ENCODE measurements around the gene FAIM2.

Gene FAIM2

GRCh38 chr12:49909826-49910225 is 6.1 kb upstream of the FAIM2 start:
- TF ChIP-seq GLIS3 (CRISPR knock-in tag; IDR thresholded peaks at IDR 0.05) (no peak), CSDC2 (CRISPR knock-in tag; IDR thresholded peaks at IDR 0.05) (no peak), TOX (CRISPR knock-in tag; IDR thresholded peaks at IDR 0.05; ENCODE audit: borderline replicate concordance) (no peak), CREB5 (CRISPR knock-in tag; IDR thresholded peaks at IDR 0.05; ENCODE audit: low read depth) (no peak), PPARA (CRISPR knock-in tag; IDR thresholded peaks at IDR 0.05; ENCODE audit: borderline replicate concordance) (no peak), TSHZ2 (CRISPR knock-in tag; IDR thresholded peaks at IDR 0.05) (no peak), SNAI2 (CRISPR knock-in tag; IDR thresholded peaks at IDR 0.05) (no peak), ZNF70 (CRISPR knock-in tag; IDR thresholded peaks at IDR 0.05) (no peak), ZFP30 (CRISPR knock-in tag; IDR thresholded peaks at IDR 0.05) (no peak), ZFP3 (CRISPR knock-in tag; IDR thresholded peaks at IDR 0.05) (no peak), ISL1 (CRISPR knock-in tag; IDR thresholded peaks at IDR 0.05) (no peak), ZNF565 (CRISPR knock-in tag; conservative IDR thresholded peaks at IDR 0.05; ENCODE audit: low read depth) (no peak), ZNF8 (CRISPR knock-in tag; IDR thresholded peaks at IDR 0.05) (no peak), RARB (CRISPR knock-in tag; IDR thresholded peaks at IDR 0.05) (no peak), ESRRG (CRISPR knock-in tag; IDR thresholded peaks at IDR 0.05) (no peak), PATZ1 (CRISPR knock-in tag; IDR thresholded peaks at IDR 0.05; ENCODE audit: borderline replicate concordance) (no peak), ARNTL (CRISPR knock-in tag; IDR thresholded peaks at IDR 0.05; ENCODE audit: borderline replicate concordance, low read depth) (no peak), ZC3H10 (CRISPR knock-in tag; IDR thresholded peaks at IDR 0.05) (no peak), BACH2 (CRISPR knock-in tag; IDR thresholded peaks at IDR 0.05; ENCODE audit: borderline replicate concordance) (no peak)
- ATAC-seq, result peak; percentile 50

GRCh38 chr12:49909356-49909755 is 5.7 kb upstream of the FAIM2 start:
- TF ChIP-seq TOX (CRISPR knock-in tag; IDR thresholded peaks at IDR 0.05; ENCODE audit: borderline replicate concordance), result no peak
- TF ChIP-seq ZNF70 (CRISPR knock-in tag; IDR thresholded peaks at IDR 0.05), result no peak
- TF ChIP-seq CSRNP3 (CRISPR knock-in tag; IDR thresholded peaks at IDR 0.05), result no peak
- TF ChIP-seq ARNTL (CRISPR knock-in tag; IDR thresholded peaks at IDR 0.05; ENCODE audit: borderline replicate concordance, low read depth), result no peak
- no peak for TF ChIP-seq POU6F1 (CRISPR knock-in tag; IDR thresholded peaks at IDR 0.05; ENCODE audit: borderline replicate concordance, low read depth)
- TF ChIP-seq RARB (CRISPR knock-in tag; IDR thresholded peaks at IDR 0.05), result no peak
- no peak for TF ChIP-seq CREB5 (CRISPR knock-in tag; IDR thresholded peaks at IDR 0.05; ENCODE audit: low read depth)
- no peak for TF ChIP-seq ISL1 (CRISPR knock-in tag; IDR thresholded peaks at IDR 0.05)
- TF ChIP-seq OSR1 (CRISPR knock-in tag; IDR thresholded peaks at IDR 0.05), result no peak
- TF ChIP-seq BACH2 (CRISPR knock-in tag; IDR thresholded peaks at IDR 0.05; ENCODE audit: borderline replicate concordance), result no peak
- no peak for TF ChIP-seq SNAI2 (CRISPR knock-in tag; IDR thresholded peaks at IDR 0.05)
- TF ChIP-seq GLIS3 (CRISPR knock-in tag; IDR thresholded peaks at IDR 0.05), result no peak
- no peak for TF ChIP-seq ZNF8 (CRISPR knock-in tag; IDR thresholded peaks at IDR 0.05)
- TF ChIP-seq ZFP3 (CRISPR knock-in tag; IDR thresholded peaks at IDR 0.05), result no peak
- no peak for TF ChIP-seq PPARA (CRISPR knock-in tag; IDR thresholded peaks at IDR 0.05; ENCODE audit: borderline replicate concordance)
- TF ChIP-seq PATZ1 (CRISPR knock-in tag; IDR thresholded peaks at IDR 0.05; ENCODE audit: borderline replicate concordance), result no peak
- TF ChIP-seq TCF4 (CRISPR knock-in tag; IDR thresholded peaks at IDR 0.05; ENCODE audit: borderline replicate concordance), result no peak
- TF ChIP-seq TSHZ2 (CRISPR knock-in tag; IDR thresholded peaks at IDR 0.05), result no peak

More at GRCh38 chr12:49909356-49909755, 5.7 kb upstream of the FAIM2 start:
- no peak for ATAC-seq
